Measurements from ENCODE around the gene TULP1.

TULP1 gene

DNA sequence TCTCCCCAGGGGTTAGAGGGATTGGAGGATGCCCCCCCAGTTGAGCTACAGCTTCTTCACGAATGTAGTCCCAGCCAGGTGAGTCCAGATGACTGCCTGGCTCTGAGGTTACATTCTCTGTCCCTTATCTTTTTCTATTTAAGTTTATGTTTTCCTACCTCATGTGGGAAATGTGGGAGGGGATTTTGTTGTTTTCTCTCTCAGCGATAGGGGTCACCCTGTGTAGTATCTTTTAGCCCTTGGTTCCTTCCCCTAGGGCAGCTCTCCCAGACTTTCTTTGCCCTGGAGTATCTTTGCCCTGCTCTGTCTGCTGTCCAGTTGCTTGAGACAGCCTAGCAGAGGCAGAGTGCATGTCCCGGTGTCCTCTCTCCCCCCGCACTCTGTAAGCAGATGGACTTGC, 54.8 kb downstream of the TULP1 start:
- no peak for DNase-seq

DNA sequence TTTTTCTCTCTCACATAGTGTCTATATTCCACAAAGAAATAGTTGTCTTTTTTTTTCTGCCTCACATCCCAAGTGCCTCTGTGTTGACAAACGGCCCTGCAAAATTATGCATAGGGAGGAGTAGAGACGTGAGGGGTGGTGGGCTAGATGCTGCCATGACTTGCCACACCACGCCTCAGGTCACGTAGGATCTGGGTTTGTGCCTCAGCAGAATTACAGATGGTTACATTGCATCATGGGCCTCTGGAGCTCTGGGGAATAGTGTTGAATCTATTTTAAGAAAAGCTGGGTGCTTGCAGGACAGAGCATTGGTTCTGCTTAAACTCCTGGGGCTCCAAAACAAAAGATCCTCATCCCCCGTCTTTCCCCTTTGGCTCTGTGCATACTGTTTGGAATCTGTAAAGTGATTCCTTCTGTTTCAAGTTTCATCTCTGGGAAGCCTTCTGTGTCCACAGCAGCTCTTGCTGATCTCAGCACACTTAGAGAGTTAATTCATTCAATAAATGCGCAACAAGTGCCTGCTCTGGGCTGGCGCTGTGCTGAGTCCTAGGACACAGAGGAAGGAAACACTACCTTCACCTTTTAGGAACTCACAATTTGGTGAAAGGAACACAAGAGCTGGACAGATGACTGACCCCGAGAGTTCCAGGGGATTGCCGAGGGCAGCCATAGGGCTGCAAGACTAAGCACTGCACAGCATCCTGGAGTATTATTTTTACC, 58.1 kb downstream of the TULP1 start:
- no peak for DNase-seq

DNA sequence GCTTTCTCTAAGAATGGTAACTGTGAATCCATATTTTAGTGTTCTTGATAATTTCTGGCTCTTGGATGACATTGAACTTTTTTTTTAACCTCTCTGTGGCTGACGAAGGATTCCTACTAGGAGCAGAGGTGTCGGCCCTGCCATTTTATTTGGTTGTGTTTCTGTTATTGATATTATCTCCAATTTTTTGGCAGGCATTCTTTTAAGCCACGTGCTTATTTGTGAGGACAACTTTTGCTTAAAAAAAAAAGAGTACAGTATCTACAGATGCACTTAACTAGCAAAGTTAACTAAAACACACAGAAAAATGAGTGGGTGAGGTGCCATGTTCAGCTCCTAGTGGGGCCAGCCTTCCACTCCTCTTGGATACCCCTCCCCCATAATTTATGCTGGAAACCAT, 59.5 kb downstream of the TULP1 start:
- DNase-seq = no peak

DNA sequence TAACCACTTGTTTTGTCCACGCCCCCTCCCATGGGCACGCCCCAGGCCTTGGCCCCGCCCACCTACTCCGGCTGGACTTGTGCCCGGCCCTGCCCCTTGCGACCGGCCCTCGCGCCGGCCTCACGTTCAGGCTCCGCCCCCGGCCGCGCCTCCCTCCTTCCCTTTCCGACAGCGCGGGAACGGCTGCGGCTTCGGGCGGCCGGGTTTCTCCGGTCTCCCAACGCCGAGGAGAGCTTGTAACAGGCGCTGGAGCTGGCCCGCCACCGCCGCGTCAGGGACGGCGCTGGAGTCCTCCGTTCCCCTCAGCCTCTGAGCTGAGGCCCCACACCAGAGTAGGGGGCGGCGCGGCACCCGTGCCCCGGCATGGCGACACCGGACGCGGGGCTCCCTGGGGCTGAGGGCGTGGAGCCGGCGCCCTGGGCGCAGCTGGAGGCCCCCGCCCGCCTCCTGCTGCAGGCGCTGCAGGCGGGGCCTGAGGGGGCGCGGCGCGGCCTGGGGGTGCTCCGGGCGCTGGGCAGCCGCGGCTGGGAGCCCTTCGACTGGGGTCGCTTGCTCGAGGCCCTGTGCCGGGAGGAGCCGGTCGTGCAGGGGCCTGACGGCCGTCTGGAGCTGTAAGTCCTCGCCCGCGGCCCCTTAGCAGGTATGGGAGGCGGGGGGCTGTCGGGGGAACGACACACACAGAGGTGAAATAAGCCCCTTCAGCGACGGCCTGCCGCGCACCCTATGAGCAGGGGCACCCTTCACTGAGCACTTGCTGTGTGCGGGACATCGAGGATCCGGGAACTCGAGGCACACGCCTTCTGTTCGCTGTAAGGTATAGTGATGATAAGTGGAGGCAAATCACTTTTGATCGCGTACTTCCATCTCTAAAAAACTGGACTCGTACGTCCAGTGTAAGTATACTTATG, 60.3 kb downstream of the TULP1 start, which contains the start of gene FANCE:
Gene FANCE (plus strand): TSS at position 156 of the 908 bp plus-strand sequence. CDS start 208 bp downstream, at position 364.
- peak; percentile 88 for DNase-seq

DNA sequence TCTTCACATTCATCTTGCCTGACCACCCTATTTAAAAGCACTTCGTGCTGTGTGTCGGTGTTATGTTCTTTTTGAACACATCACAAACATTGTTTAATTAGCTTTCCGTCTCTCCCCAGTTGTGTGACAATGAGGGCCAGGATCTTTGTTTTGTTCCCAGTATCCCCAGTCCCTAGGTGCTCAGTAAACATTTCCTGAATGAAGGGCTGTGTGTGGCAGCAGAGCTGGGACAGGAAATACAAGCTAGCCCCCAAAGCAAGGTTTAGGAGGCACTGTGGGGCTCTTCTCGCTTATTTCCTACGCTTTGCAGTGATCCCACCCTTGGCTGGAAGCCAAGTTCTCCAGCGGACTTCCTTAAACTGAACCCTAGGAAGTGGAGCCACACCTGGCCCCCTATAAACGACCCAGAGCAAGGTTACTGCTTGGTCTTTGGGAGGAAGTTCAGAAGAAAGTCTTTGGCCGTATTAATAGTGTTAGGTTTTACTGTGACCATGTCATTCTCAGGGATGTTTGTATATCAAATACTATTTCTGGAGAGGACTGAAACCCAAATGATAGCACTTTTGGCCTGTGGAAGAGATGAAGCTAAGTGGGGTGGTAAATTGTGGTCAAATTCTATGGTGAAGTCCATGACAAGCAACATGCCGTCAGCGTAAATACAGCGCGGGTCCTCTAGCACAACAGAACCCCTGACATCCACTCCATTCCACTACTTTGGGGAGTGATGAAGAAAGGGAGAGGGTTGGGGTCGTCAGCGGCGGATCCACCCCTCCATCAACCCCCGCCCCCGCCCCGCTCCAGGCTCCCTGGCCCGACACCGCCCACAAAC, 61.1 kb downstream of the TULP1 start:
- DNase-seq = no peak

DNA sequence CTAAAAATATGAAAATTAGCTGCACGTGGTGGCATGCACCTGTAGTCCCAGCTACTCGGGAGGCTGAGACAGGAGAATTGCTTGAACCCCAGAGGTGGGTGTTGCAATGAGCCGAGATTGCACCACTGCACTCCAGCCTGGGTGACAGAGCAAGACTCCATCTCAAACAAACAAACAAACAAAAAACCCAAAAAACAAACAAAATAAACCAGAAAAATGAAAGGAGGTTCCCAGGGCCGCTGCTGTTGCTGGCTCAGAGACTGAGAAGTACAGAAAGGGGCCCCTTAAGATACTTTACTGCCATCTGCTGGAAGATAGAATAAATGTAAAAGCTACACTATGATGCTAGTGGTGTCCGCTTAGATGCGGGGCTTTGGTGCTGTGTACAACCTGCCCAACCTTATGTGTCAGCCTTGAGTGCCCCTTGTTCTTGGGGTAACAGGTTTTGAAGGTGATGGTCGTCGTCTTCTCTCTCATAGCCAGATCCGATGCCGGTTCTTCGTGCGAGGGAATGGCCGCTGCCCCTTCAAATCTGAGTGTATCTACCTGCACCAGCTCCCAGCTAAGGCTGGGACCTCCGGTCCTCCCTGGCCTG, 63.3 kb downstream of the TULP1 start:
- peak; percentile 69 for DNase-seq

DNA sequence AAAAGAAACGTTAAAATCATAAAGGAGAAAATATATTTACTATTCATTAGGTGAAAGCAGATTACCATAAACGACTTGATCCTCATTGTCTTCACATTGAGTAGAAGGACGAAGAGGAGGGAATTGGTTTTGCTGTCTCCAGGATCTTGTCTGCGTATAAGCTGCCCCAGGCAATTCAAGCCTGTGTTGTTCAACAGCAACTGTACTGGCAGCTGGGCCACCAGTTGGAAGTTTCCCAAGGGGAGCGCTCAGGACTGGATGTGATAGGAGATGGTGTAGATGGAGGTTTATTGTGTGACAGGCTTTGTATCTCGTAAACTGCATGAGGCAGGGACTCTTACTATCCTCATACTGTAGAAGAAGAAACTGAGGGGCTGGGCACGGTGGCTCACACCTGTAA, 64.5 kb downstream of the TULP1 start:
- no peak for DNase-seq

Data from fibroblast of skin of back (primary cell).